Fibroblast of pulmonary artery (primary cell): Measurements from ENCODE around the gene IGFBP5.

Experiments
- DNase-seq: peaks from one replicate; pipeline ENCODE4 v3.0.0-alpha.2; 2010; ENCODE audit warnings: low read depth
- H3K4me3 ChIP-seq: replicated peaks from 2 replicates; pipeline ENCODE4 v1.5.1; 2011; ENCODE audit warnings: low read depth, mild to moderate bottlenecking, control low read depth, low read length, moderate library complexity
- TF ChIP-seq, protein P1 (sequence below): IDR thresholded peaks from 2 replicates; pipeline ENCODE4 v1.5.1; 2011; ENCODE audit warnings: mild to moderate bottlenecking, control low read depth, low read length, inconsistent platforms; ENCODE audit errors: missing control alignments

The IGFBP5 gene

DNA sequence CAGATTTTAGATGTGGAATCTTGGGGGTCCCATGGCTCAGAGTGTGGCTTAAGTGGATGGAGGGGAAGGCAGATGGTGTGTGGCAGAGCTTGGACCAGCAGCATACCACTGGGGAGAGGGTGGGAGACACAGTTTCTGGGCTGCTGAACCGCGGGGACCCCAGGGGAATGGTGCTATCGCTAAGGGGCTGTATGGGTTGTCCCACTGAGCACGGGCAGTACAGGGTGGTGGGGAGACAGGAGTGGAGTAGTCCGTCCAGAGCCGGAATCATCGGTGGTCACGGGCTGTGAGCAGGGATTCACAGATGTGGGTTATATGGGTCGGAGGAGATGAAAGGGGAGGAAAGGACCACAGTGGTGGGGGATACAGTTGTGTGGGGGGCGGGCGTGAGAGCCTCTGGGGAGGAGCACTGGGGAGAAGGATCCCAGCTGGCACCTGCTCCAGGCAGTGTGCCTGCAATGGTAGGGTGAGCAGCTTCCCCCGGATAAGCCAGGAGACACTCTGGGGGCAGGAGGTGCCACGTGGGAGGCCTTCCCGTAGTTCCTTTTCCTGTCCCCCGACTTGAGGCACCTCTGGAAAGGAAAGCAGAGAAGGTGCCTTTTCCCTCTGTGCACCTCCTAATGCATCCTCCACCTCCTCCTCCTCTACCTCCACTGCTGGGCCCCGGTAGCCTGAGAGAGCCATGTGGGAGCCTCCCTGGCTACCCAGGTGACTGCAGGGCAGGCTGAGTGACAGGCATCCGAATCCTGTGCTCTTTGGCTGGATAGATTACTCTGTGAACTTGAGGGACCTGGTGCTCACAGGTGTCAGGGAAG is 24.9 kb downstream of the IGFBP5 start:
- DNase-seq: no peak
- H3K4me3 ChIP-seq: no peak overlapping the region
- TF ChIP-seq, protein P1, sequence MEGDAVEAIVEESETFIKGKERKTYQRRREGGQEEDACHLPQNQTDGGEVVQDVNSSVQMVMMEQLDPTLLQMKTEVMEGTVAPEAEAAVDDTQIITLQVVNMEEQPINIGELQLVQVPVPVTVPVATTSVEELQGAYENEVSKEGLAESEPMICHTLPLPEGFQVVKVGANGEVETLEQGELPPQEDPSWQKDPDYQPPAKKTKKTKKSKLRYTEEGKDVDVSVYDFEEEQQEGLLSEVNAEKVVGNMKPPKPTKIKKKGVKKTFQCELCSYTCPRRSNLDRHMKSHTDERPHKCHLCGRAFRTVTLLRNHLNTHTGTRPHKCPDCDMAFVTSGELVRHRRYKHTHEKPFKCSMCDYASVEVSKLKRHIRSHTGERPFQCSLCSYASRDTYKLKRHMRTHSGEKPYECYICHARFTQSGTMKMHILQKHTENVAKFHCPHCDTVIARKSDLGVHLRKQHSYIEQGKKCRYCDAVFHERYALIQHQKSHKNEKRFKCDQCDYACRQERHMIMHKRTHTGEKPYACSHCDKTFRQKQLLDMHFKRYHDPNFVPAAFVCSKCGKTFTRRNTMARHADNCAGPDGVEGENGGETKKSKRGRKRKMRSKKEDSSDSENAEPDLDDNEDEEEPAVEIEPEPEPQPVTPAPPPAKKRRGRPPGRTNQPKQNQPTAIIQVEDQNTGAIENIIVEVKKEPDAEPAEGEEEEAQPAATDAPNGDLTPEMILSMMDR: no peak

- TF ChIP-seq, protein P1: peak; percentile 100
- H3K4me3 ChIP-seq: no peak overlapping the region
- DNase-seq: peak; percentile 74
Observed at GRCh38 chr2:216666461-216667233, 28.7 kb downstream of the IGFBP5 start.

- TF ChIP-seq, protein P1: no peak
- DNase-seq: peak; percentile 30
- H3K4me3 ChIP-seq: no peak overlapping the region
Observed at GRCh38 chr2:216665717-216666116, 29.6 kb downstream of the IGFBP5 start.

DNA sequence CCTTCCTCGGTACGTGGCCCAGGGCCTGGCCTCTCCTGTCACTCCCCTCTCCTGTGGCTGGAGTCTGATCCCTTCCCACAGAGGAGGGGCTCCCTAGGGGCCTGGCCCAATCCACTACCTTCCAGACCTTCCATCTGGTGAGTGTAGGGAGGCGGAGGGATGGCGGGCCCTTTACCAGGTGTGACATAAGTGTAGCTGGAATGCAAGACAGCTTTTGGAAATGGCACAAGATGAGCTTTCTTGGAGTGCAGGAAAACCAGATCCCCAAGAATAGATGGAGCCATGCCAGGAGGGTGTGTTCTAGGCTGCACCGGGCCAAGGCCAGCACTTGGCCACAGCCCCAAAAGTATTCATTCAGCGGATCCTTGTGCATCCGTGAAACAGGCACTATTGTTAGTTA is 30.1 kb downstream of the IGFBP5 start:
- DNase-seq: peak; percentile 58
- TF ChIP-seq, protein P1: no peak
- H3K4me3 ChIP-seq: no peak overlapping the region

DNA sequence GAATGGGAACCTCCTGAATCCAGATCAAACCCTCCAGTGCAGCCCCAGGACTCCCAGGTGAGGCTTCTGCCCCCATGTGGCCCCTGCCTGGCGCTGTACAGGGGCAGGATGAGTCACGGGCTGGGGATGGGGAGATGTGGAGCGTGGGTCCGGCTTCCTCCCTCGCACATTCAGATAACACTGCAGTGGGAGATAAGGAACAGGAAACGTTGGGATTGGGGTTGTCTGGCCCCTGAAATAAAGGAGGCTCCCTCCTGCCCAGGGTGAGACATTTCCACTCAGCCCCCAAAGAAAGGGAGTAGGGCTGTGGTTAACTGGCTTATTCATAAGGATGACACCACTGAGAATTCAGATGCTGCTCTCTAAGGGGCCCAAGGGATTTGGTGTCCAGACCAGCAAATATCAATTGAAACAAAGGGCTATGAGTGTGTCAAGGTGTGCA is 30.7 kb downstream of the IGFBP5 start:
- H3K4me3 ChIP-seq: no peak overlapping the region
- DNase-seq: peak; percentile 54
- TF ChIP-seq, protein P1: peak; percentile 28

DNA sequence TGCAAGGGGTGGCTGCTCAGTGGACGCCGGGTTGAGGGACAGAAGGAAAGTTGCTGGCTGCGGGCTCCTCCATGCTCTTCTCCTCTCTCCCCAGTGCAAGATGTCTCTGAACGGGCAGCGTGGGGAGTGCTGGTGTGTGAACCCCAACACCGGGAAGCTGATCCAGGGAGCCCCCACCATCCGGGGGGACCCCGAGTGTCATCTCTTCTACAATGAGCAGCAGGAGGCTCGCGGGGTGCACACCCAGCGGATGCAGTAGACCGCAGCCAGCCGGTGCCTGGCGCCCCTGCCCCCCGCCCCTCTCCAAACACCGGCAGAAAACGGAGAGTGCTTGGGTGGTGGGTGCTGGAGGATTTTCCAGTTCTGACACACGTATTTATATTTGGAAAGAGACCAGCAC is 31.5 kb downstream of the IGFBP5 start:
- no peak overlapping the region for H3K4me3 ChIP-seq
- TF ChIP-seq, protein P1: no peak
- no peak for DNase-seq
